H9 (cell line): ENCODE results near the gene PPP2R2B. TPM values are rescaled to one million over a fixed set of nuclear protein-coding genes. Genes with fewer than 3 reads are reported as not detected.

Experiments
- DNase-seq: peaks from one replicate; pipeline ENCODE4 v3.0.0-alpha.2; 2017
- H2AFZ ChIP-seq: one replicate; pipeline ENCODE4 v1.6.1; 2013; ENCODE audit warnings: mild to moderate bottlenecking, low read length, control low read depth, moderate library complexity
- H2AK5ac ChIP-seq: 2 replicates; pipeline ENCODE4 v1.6.1; 2013; ENCODE audit warnings: low read length, control low read depth, mixed read lengths; ENCODE audit not compliant: insufficient read length
- H2BK120ac ChIP-seq: one replicate; pipeline ENCODE4 v1.6.1; 2013; ENCODE audit warnings: low read depth, mild to moderate bottlenecking, low read length, control low read depth, inconsistent platforms; ENCODE audit not compliant: poor library complexity, severe bottlenecking
- H2BK12ac ChIP-seq: 2 replicates; pipeline ENCODE4 v1.6.1; 2013; ENCODE audit warnings: low read length, control low read depth, mixed read lengths, low read depth; ENCODE audit not compliant: insufficient read length
- H2BK15ac ChIP-seq: 2 replicates; pipeline ENCODE4 v1.6.1; 2013; ENCODE audit warnings: low read depth, low read length, control low read depth
- H2BK20ac ChIP-seq: one replicate; pipeline ENCODE4 v1.6.1; 2013; ENCODE audit warnings: low read depth, mild to moderate bottlenecking, low read length, control low read depth, inconsistent platforms; ENCODE audit not compliant: poor library complexity, severe bottlenecking
- H2BK5ac ChIP-seq: 2 replicates; pipeline ENCODE4 v1.6.1; 2013; ENCODE audit warnings: low read length, control low read depth, mixed read lengths; ENCODE audit not compliant: insufficient read length
- H3K14ac ChIP-seq: 2 replicates; pipeline ENCODE4 v1.6.1; 2013; ENCODE audit warnings: low read length, control low read depth; ENCODE audit not compliant: insufficient read depth
- H3K18ac ChIP-seq: 2 replicates; pipeline ENCODE4 v1.6.1; 2013; ENCODE audit warnings: low read depth, mild to moderate bottlenecking, mixed read lengths, low read length, control low read depth; ENCODE audit not compliant: insufficient read length
- H3K23ac ChIP-seq: 2 replicates; pipeline ENCODE4 v1.6.1; 2013; ENCODE audit warnings: low read length, control low read depth, mixed read lengths, low read depth; ENCODE audit not compliant: insufficient read length
- H3K23me2 ChIP-seq: 2 replicates; pipeline ENCODE4 v1.6.1; 2013; ENCODE audit warnings: low read depth, mild to moderate bottlenecking, mixed read lengths, low read length, control low read depth; ENCODE audit not compliant: insufficient read length, poor library complexity, severe bottlenecking
- H3K27ac ChIP-seq: 2 replicates; pipeline ENCODE4 v1.5.1; 2013; ENCODE audit warnings: low read length, control low read depth, mixed read lengths, low read depth; ENCODE audit not compliant: insufficient read length
- H3K27me3 ChIP-seq: 2 replicates; pipeline ENCODE4 v1.6.1; 2013; ENCODE audit warnings: low read length, control low read depth, inconsistent platforms; ENCODE audit not compliant: insufficient read depth
- H3K4ac ChIP-seq: 2 replicates; pipeline ENCODE4 v1.6.1; 2013; ENCODE audit warnings: low read depth, mild to moderate bottlenecking, control low read depth, inconsistent platforms, low read length, moderate library complexity
- H3K4me1 ChIP-seq: 2 replicates; pipeline ENCODE4 v1.6.1; 2013; ENCODE audit warnings: low read length, control low read depth, inconsistent platforms; ENCODE audit not compliant: insufficient read depth
- H3K4me2 ChIP-seq: 2 replicates; pipeline ENCODE4 v1.6.1; 2013; ENCODE audit warnings: low read length, control low read depth, mixed read lengths; ENCODE audit not compliant: insufficient read length, insufficient read depth
- H3K56ac ChIP-seq: 2 replicates; pipeline ENCODE4 v1.6.1; 2013; ENCODE audit warnings: low read depth, mild to moderate bottlenecking, mixed read lengths, low read length, control low read depth; ENCODE audit not compliant: insufficient read length
- H3K79me1 ChIP-seq: 2 replicates; pipeline ENCODE4 v1.6.1; 2013; ENCODE audit warnings: low read depth, mild to moderate bottlenecking, moderate library complexity, low read length, control low read depth, inconsistent platforms; ENCODE audit not compliant: insufficient read depth, poor library complexity, severe bottlenecking
- H3K79me2 ChIP-seq: 2 replicates; pipeline ENCODE4 v1.6.1; 2013; ENCODE audit warnings: low read length, control low read depth, inconsistent platforms; ENCODE audit not compliant: insufficient read depth
- H3K9ac ChIP-seq: 2 replicates; pipeline ENCODE4 v1.6.1; 2013; ENCODE audit warnings: low read length, control low read depth, mixed read lengths; ENCODE audit not compliant: insufficient read length; ENCODE audit errors: extremely low read depth
- H3K9me3 ChIP-seq: one replicate; pipeline ENCODE4 v1.6.1; 2013; ENCODE audit warnings: low read depth, low read length, inconsistent platforms; ENCODE audit not compliant: control insufficient read depth
- H3T11ph ChIP-seq: one replicate; pipeline ENCODE4 v1.6.1; 2013; ENCODE audit warnings: mild to moderate bottlenecking, low read length, control low read depth, inconsistent platforms
- H4K20me1 ChIP-seq: one replicate; pipeline ENCODE4 v1.6.1; 2013; ENCODE audit not compliant: control insufficient read depth, insufficient read length, insufficient read depth
- H4K5ac ChIP-seq: 2 replicates; pipeline ENCODE4 v1.6.1; 2013; ENCODE audit warnings: low read depth, mild to moderate bottlenecking, mixed read lengths, low read length, control low read depth; ENCODE audit not compliant: insufficient read length
- H4K8ac ChIP-seq: replicated peaks from 2 replicates; pipeline ENCODE4 v1.6.1; 2013; ENCODE audit warnings: low read length, control low read depth, mixed read lengths, low read depth; ENCODE audit not compliant: insufficient read length
- H4K91ac ChIP-seq: 2 replicates; pipeline ENCODE4 v1.6.1; 2013; ENCODE audit warnings: low read depth, mild to moderate bottlenecking, moderate library complexity, mixed read lengths, low read length, control low read depth; ENCODE audit not compliant: insufficient read length
- H3K27ac Mint-ChIP-seq, 3 experiments: 2 replicates in 2 of 3; 3 replicates in 1 of 3; pipeline ENCODE4 v1.8.0; 2020 to 2021; ENCODE audit warnings: mixed read lengths in 3 of 3, mild to moderate bottlenecking in 1 of 3, moderate library complexity in 1 of 3
- H3K27me3 Mint-ChIP-seq: 2 replicates; pipeline ENCODE4 v1.8.0; 2021; ENCODE audit warnings: low read depth, mild to moderate bottlenecking, moderate library complexity, mixed read lengths
- H3K36me3 Mint-ChIP-seq, 3 experiments: 2 replicates in 2 of 3; 3 replicates in 1 of 3; pipeline ENCODE4 v1.8.0; 2020 to 2021; ENCODE audit warnings: low read depth in 3 of 3, mixed read lengths in 3 of 3; ENCODE audit not compliant: insufficient read depth in 1 of 3
- H3K4me1 Mint-ChIP-seq, 2 experiments: 2 replicates each; pipeline ENCODE4 v1.8.0; 2020; ENCODE audit warnings: mixed read lengths in 2 of 2
- H3K4me3 Mint-ChIP-seq, 2 experiments: 2 replicates in 1 of 2; 3 replicates in 1 of 2; pipeline ENCODE4 v1.8.0; 2020 to 2021; ENCODE audit warnings: mild to moderate bottlenecking in 2 of 2, mixed read lengths in 2 of 2, moderate library complexity in 1 of 2
- H3K9me3 Mint-ChIP-seq, 2 experiments: 2 replicates in 1 of 2; 3 replicates in 1 of 2; pipeline ENCODE4 v1.8.0; 2020; ENCODE audit warnings: mild to moderate bottlenecking in 2 of 2, mixed read lengths in 2 of 2, moderate library complexity in 1 of 2
- WGBS: extraction: QIAGEN DNeasy Blood & Tissue Kit; methylation state at CpG from one replicate; pipeline ENCODE4 v1.1.7; 2013; ENCODE audit warnings: missing lambda C conversion rate, low lambda C conversion rate, mixed read lengths; ENCODE audit not compliant: insufficient read length; ENCODE audit errors: extremely low coverage; 5-methylcytosine and 5-hydroxymethylcytosine counted together
- total RNA-seq: library from RNA; stranded (reverse); gene quantifications from 2 replicates; pipeline ENCODE4 v1.2.1, GENCODE V29; 2021
- TF ChIP-seq, protein P1 (sequence below): fragments of 200-600 bp; sonication (generic); conservative IDR thresholded peaks from 3 replicates; pipeline ENCODE4 v1.8.0; 2021; ENCODE audit warnings: antibody characterized with exemption, mild to moderate bottlenecking

PPP2R2B gene
- total RNA-seq, 1 experiment from 2014 or later, result 14.3 TPM

DNA sequence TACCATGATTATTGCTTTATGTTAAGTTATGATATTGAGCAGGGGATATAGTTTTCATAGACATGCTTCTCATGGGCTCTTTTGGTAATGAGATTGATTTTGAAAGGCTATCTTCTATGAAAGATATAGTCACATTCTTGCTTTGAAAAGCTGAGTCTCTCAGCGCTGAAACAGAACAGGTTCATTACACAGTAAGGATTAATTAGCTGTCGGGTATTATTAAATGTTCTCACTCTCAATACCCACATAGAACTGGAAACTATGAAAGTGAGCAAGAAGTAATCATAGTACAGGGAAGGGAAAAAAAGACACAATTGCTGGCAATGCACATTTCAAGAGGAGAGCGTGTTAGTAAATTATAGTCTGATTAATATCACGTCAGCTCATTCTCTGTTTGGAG is 190.9 kb downstream of the PPP2R2B start:
- H3K79me2 ChIP-seq, result no peaks in the 10 kb centered on the region
- Mint-ChIP-seq H3K27ac (no peak overlapping the region), H3K9me3 (no peaks in the 10 kb centered on the region)

More for the DNA sequence above, 190.9 kb downstream of the PPP2R2B start:
- H2BK5ac ChIP-seq, result no peak overlapping the region
- no peak overlapping the region for H2BK20ac ChIP-seq
- no peaks in the 10 kb centered on the region for H3K27me3 ChIP-seq
- no peak overlapping the region for H3K4ac ChIP-seq
- TF ChIP-seq, protein P1, sequence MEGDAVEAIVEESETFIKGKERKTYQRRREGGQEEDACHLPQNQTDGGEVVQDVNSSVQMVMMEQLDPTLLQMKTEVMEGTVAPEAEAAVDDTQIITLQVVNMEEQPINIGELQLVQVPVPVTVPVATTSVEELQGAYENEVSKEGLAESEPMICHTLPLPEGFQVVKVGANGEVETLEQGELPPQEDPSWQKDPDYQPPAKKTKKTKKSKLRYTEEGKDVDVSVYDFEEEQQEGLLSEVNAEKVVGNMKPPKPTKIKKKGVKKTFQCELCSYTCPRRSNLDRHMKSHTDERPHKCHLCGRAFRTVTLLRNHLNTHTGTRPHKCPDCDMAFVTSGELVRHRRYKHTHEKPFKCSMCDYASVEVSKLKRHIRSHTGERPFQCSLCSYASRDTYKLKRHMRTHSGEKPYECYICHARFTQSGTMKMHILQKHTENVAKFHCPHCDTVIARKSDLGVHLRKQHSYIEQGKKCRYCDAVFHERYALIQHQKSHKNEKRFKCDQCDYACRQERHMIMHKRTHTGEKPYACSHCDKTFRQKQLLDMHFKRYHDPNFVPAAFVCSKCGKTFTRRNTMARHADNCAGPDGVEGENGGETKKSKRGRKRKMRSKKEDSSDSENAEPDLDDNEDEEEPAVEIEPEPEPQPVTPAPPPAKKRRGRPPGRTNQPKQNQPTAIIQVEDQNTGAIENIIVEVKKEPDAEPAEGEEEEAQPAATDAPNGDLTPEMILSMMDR, result no peak
- no peak overlapping the region for H3K9ac ChIP-seq
- H2BK120ac ChIP-seq, result no peak overlapping the region
- H3K79me1 ChIP-seq, result no peaks in the 10 kb centered on the region
- no peak overlapping the region for H3K14ac ChIP-seq
- H4K5ac ChIP-seq, result no peak overlapping the region
- Mint-ChIP-seq H3K27me3 (no peaks in the 10 kb centered on the region), H3K4me3 (no peak overlapping the region), H3K36me3 (peaks cover 0 to 2% (median 0%) of the 10 kb centered on the region in 3 experiments; a peak in 3 of 7 replicates), H3K4me1 (no peaks in the 10 kb centered on the region)
- H3K27ac ChIP-seq, result no peak overlapping the region
- no CpG with 5 or more reads among the region's 4 CpGs for WGBS
- H3K4me1 ChIP-seq, result no peaks in the 10 kb centered on the region; the same call in 1 of the 2 replicates
- H4K20me1 ChIP-seq, result no peaks in the 10 kb centered on the region
- no peak overlapping the region for H3K23ac ChIP-seq
- no peak overlapping the region for H2AFZ ChIP-seq
- H4K8ac ChIP-seq, result no peak overlapping the region
- no peak overlapping the region for H4K91ac ChIP-seq
- no peak overlapping the region for H3K56ac ChIP-seq
- H2BK12ac ChIP-seq, result no peak overlapping the region
- H3K23me2 ChIP-seq, result no peaks in the 10 kb centered on the region
- H3K9me3 ChIP-seq, result no peaks in the 10 kb centered on the region
- no peak overlapping the region for H3K4me2 ChIP-seq
- no peak overlapping the region for H3K18ac ChIP-seq
- H2AK5ac ChIP-seq, result no peak overlapping the region
- no peak for DNase-seq
- no peak overlapping the region for H2BK15ac ChIP-seq
- no peak overlapping the region for H3T11ph ChIP-seq
